GM23338 (cell line): ENCODE data around the gene GZMB. TPM values are rescaled to one million over a fixed set of nuclear protein-coding genes. Genes with fewer than 3 reads are reported as not detected.

Experiments used
- ATAC-seq: fragments of 200-7000 bp; cut with Tn5 transposase; 3 replicates; pipeline ENCODE4 v1.9.1; 2020
- DNase-seq: peaks from one replicate; pipeline ENCODE4 v3.0.0-alpha.2; 2015; ENCODE audit warnings: low spot score
- H2AFZ ChIP-seq: fragments of 200-600 bp; sonication (generic); 2 replicates; pipeline ENCODE4 v1.8.0; 2016; ENCODE audit warnings: antibody characterized with exemption, mild to moderate bottlenecking, moderate library complexity
- H3F3A ChIP-seq: fragments of 200-600 bp; sonication (generic); replicated peaks from 2 replicates; pipeline ENCODE4 v1.8.0; 2017; ENCODE audit warnings: antibody characterized with exemption, mixed run types, low read depth
- H3K27ac ChIP-seq: fragments of 200-600 bp; sonication (generic); 2 replicates; pipeline ENCODE4 v1.6.1; 2016; ENCODE audit warnings: low read depth
- H3K27me3 ChIP-seq: fragments of 200-600 bp; sonication (generic); 2 replicates; pipeline ENCODE4 v1.8.0; 2016; ENCODE audit warnings: mild to moderate bottlenecking, mixed run types, moderate library complexity; ENCODE audit not compliant: insufficient read depth
- H3K36me3 ChIP-seq: fragments of 200-600 bp; sonication (generic); 2 replicates; pipeline ENCODE4 v1.8.0; 2016; ENCODE audit warnings: mild to moderate bottlenecking; ENCODE audit not compliant: insufficient read depth
- H3K4me1 ChIP-seq: fragments of 200-600 bp; sonication (generic); 2 replicates; pipeline ENCODE4 v1.8.0; 2016; ENCODE audit warnings: mild to moderate bottlenecking, moderate library complexity; ENCODE audit not compliant: insufficient read depth
- H3K4me2 ChIP-seq: fragments of 200-600 bp; sonication (generic); 2 replicates; pipeline ENCODE4 v1.7.1; 2017; ENCODE audit warnings: mixed run types
- H3K4me3 ChIP-seq: fragments of 200-600 bp; sonication (generic); 2 replicates; pipeline ENCODE4 v1.6.1; 2016; ENCODE audit warnings: mixed run types
- H3K79me2 ChIP-seq: fragments of 200-600 bp; sonication (generic); replicated peaks from 2 replicates; pipeline ENCODE4 v1.8.0; 2017; ENCODE audit warnings: mild to moderate bottlenecking; ENCODE audit not compliant: insufficient read depth
- H3K9me2 ChIP-seq: fragments of 200-600 bp; sonication (generic); 2 replicates; pipeline ENCODE4 v1.8.0; 2017; ENCODE audit not compliant: insufficient read depth
- H4K20me1 ChIP-seq: fragments of 200-600 bp; sonication (generic); replicated peaks from 2 replicates; pipeline ENCODE4 v1.8.0; 2017; ENCODE audit warnings: mild to moderate bottlenecking; ENCODE audit not compliant: insufficient read depth
- H3K27ac Mint-ChIP-seq: 2 replicates; pipeline ENCODE4 v1.8.0; 2020; ENCODE audit warnings: inconsistent platforms, mild to moderate bottlenecking, moderate library complexity, mixed read lengths
- H3K27me3 Mint-ChIP-seq: 3 replicates; pipeline ENCODE4 v1.8.0; 2022; ENCODE audit warnings: low read depth, mild to moderate bottlenecking, moderate library complexity, mixed read lengths, inconsistent platforms; ENCODE audit not compliant: insufficient read depth, poor library complexity
- H3K36me3 Mint-ChIP-seq: 3 replicates; pipeline ENCODE4 v1.8.0; 2021; ENCODE audit warnings: low read depth, mild to moderate bottlenecking, inconsistent platforms, moderate library complexity, mixed read lengths
- H3K4me1 Mint-ChIP-seq: 3 replicates; pipeline ENCODE4 v1.8.0; 2020; ENCODE audit warnings: mild to moderate bottlenecking, inconsistent platforms, mixed read lengths
- H3K4me3 Mint-ChIP-seq: 3 replicates; pipeline ENCODE4 v1.8.0; 2021; ENCODE audit warnings: moderate library complexity, mild to moderate bottlenecking, inconsistent platforms, mixed read lengths
- H3K9me3 Mint-ChIP-seq: 3 replicates; pipeline ENCODE4 v1.8.0; 2020; ENCODE audit warnings: moderate library complexity, mild to moderate bottlenecking, inconsistent platforms, mixed read lengths
- CREB1 ChIP-seq: fragments of 250-450 bp; sonication (Bioruptor Pico); IDR thresholded peaks from 2 replicates; pipeline ENCODE4 v1.5.0; 2020; ENCODE audit warnings: low read depth, mild to moderate bottlenecking, moderate library complexity
- CTCF ChIP-seq, 2 experiments: fragments of 200-600 bp in 1 of 2; sonication (generic) in 1 of 2; conservative IDR thresholded peaks; 2 replicates each; pipeline versions ENCODE4 v1.5.1 to v1.6.1; 2016 to 2017; ENCODE audit warnings: antibody characterized with exemption in 2 of 2, low read depth in 2 of 2, mild to moderate bottlenecking in 2 of 2, moderate library complexity in 1 of 2
- ETS1 ChIP-seq: IDR thresholded peaks from 2 replicates; pipeline ENCODE4 v1.6.1; 2016; ENCODE audit warnings: antibody characterized with exemption
- EZH2 ChIP-seq: fragments of 200-600 bp; sonication (generic); IDR thresholded peaks from one replicate; pipeline ENCODE4 v1.8.0; 2017; ENCODE audit warnings: antibody characterized with exemption, mild to moderate bottlenecking, low read depth; ENCODE audit not compliant: unreplicated experiment
- EZH2phosphoT487 ChIP-seq: fragments of 200-600 bp; sonication (generic); IDR thresholded peaks from one replicate; pipeline ENCODE4 v1.8.1; 2018; ENCODE audit warnings: antibody characterized with exemption; ENCODE audit not compliant: unreplicated experiment
- JUNB ChIP-seq: IDR thresholded peaks from one replicate; pipeline ENCODE4 v1.6.1; 2016; ENCODE audit warnings: antibody characterized with exemption; ENCODE audit not compliant: unreplicated experiment
- NANOG ChIP-seq: IDR thresholded peaks from 2 replicates; pipeline ENCODE4 v1.6.1; 2016; ENCODE audit warnings: antibody characterized with exemption, borderline replicate concordance
- POLR2AphosphoS5 ChIP-seq: IDR thresholded peaks from 2 replicates; pipeline ENCODE4 v1.6.1; 2016; ENCODE audit warnings: antibody characterized with exemption, low read depth
- REST ChIP-seq: IDR thresholded peaks from one replicate; pipeline ENCODE4 v1.6.1; 2018; ENCODE audit warnings: antibody characterized with exemption; ENCODE audit not compliant: unreplicated experiment
- STAT1 ChIP-seq: IDR thresholded peaks from one replicate; pipeline ENCODE4 v1.6.1; 2016; ENCODE audit warnings: antibody characterized with exemption; ENCODE audit not compliant: unreplicated experiment
- ZNF114 ChIP-seq: fragments of 250-450 bp; sonication (Bioruptor Pico); IDR thresholded peaks from 2 replicates; pipeline ENCODE4 v1.5.0; 2020; ENCODE audit warnings: mild to moderate bottlenecking, moderate library complexity
- ZNF331 ChIP-seq: fragments of 250-450 bp; sonication (Bioruptor Pico); IDR thresholded peaks from 2 replicates; pipeline ENCODE4 v1.5.0; 2020; ENCODE audit warnings: low read depth, mild to moderate bottlenecking, moderate library complexity
- ZNF462 ChIP-seq: fragments of 250-450 bp; sonication (Bioruptor Pico); IDR thresholded peaks from 2 replicates; pipeline ENCODE4 v1.5.0; 2020; ENCODE audit warnings: mild to moderate bottlenecking, moderate library complexity
- polyA plus RNA-seq: library from polyadenylated mRNA; unstranded; fragments of >200 nt; fragmentation: Nextera tagmentation; extraction: Ambion mirVana; gene quantifications from 2 replicates; pipeline ENCODE4 v1.2.1, GENCODE V29; 2016
- total RNA-seq: library from RNA; depleted of rRNA; stranded (reverse); fragments of >200 nt; shearing (Covaris generic); gene quantifications from 2 replicates; pipeline ENCODE4 v1.2.3, GENCODE V29; 2014

The GZMB gene
- total and polyA plus RNA-seq, 2 experiments from 2014 or later, result not detected

- TF ChIP-seq STAT1 (no peak), EZH2 (no peak), ZNF462 (CRISPR knock-in tag) (no peak), EZH2phosphoT487 (no peak), POLR2AphosphoS5 (no peak), ZNF331 (CRISPR knock-in tag) (no peak), CTCF (conservative IDR thresholded peaks at IDR 0.05; ENCODE audit: low read depth in 2 of 2) (no peak), REST (no peak), ZNF114 (no peak), JUNB (no peak), ETS1 (no peak), CREB1 (no peak), NANOG (no peak)
Measured at GRCh38 chr14:24681056-24681455, 47.1 kb upstream of the GZMB start.

More at GRCh38 chr14:24681056-24681455, 47.1 kb upstream of the GZMB start:
- Histone ChIP-seq H3K27me3 (peaks cover 4% of the 10 kb centered on the region; the same call in 1 of the 2 replicates), H4K20me1 (no peaks in the 10 kb centered on the region), H3K4me3 (no peak overlapping the region), H3K27ac (no peak overlapping the region), H3K4me2 (no peak overlapping the region), H3K9me2 (peaks cover 5% of the 10 kb centered on the region; the same call in 1 of the 2 replicates), H3K36me3 (no peaks in the 10 kb centered on the region), H3K4me1 (no peaks in the 10 kb centered on the region), H2AFZ (no peak overlapping the region), H3K79me2 (no peaks in the 10 kb centered on the region), H3F3A (no peaks in the 10 kb centered on the region)
- H3K9me3 Mint-ChIP-seq, result no peaks in the 10 kb centered on the region; the same call in 2 of the 3 replicates
- ATAC-seq, result no peak
- H3K4me1 Mint-ChIP-seq, result peaks cover 3% of the 10 kb centered on the region; the same call in 2 of the 3 replicates
- H3K36me3 Mint-ChIP-seq, result no peaks in the 10 kb centered on the region
- no peak overlapping the region for H3K4me3 Mint-ChIP-seq
- DNase-seq, result no peak
- peaks cover 4% of the 10 kb centered on the region for H3K27me3 Mint-ChIP-seq
- no peak overlapping the region for H3K27ac Mint-ChIP-seq
